ENCODE data around the gene MGAT4A. TPM values are rescaled to one million over a fixed set of nuclear protein-coding genes. Genes with fewer than 3 reads are reported as not detected.
A peak's percentile ranks its signal among the peaks of the same experiment; 100 is the strongest.

The MGAT4A gene
- total and polyA plus RNA-seq, 2 of the 13 experiments (the other 11 are each of a cell fraction or from before 2014, with no cell fraction given) = 47.2 to 90.9 TPM

DNA sequence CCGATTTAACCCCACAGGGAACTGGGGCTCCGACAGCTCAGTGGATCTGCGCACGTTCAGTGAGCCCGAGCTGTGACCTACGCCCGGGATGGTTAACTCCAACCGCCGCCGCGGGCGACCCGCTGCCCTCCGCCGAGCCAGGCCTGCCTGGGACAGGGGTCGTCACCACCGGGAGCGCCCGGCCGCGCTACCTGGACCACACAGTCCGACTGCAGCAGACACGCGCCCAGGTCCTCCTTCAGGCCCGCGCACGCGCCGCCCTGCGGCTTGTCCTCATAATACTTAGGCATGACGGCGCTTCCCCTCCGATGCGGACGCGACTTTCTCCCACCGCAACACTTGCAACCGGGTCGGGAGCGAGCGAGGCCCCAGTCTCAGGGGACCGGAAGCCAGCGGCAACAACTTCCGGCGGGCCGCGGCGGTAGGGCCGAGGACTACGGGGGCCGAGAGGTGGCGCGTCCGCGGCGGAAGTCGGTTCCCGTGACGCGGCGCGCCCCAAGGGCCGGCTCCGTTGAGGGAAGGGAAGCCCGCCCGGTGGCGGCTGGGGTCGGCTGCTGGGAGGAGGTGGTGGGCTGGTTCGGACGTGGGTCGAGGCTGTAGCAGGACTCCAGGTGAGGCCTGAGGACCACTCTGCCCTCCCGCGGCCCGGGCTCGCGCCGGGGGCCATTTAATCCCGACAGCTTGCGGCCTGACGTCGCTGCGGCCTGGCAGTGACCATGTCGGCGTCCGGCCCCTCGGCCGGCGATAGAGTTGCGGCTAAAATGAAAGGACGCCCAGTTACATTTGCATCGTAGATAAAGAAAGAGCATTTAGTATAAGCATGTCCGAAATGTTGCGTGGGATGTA lies 122.6 kb downstream of the MGAT4A start, which contains the start of the genes COA5 and UNC50 (continued):
- TF ChIP-seq, protein P1, sequence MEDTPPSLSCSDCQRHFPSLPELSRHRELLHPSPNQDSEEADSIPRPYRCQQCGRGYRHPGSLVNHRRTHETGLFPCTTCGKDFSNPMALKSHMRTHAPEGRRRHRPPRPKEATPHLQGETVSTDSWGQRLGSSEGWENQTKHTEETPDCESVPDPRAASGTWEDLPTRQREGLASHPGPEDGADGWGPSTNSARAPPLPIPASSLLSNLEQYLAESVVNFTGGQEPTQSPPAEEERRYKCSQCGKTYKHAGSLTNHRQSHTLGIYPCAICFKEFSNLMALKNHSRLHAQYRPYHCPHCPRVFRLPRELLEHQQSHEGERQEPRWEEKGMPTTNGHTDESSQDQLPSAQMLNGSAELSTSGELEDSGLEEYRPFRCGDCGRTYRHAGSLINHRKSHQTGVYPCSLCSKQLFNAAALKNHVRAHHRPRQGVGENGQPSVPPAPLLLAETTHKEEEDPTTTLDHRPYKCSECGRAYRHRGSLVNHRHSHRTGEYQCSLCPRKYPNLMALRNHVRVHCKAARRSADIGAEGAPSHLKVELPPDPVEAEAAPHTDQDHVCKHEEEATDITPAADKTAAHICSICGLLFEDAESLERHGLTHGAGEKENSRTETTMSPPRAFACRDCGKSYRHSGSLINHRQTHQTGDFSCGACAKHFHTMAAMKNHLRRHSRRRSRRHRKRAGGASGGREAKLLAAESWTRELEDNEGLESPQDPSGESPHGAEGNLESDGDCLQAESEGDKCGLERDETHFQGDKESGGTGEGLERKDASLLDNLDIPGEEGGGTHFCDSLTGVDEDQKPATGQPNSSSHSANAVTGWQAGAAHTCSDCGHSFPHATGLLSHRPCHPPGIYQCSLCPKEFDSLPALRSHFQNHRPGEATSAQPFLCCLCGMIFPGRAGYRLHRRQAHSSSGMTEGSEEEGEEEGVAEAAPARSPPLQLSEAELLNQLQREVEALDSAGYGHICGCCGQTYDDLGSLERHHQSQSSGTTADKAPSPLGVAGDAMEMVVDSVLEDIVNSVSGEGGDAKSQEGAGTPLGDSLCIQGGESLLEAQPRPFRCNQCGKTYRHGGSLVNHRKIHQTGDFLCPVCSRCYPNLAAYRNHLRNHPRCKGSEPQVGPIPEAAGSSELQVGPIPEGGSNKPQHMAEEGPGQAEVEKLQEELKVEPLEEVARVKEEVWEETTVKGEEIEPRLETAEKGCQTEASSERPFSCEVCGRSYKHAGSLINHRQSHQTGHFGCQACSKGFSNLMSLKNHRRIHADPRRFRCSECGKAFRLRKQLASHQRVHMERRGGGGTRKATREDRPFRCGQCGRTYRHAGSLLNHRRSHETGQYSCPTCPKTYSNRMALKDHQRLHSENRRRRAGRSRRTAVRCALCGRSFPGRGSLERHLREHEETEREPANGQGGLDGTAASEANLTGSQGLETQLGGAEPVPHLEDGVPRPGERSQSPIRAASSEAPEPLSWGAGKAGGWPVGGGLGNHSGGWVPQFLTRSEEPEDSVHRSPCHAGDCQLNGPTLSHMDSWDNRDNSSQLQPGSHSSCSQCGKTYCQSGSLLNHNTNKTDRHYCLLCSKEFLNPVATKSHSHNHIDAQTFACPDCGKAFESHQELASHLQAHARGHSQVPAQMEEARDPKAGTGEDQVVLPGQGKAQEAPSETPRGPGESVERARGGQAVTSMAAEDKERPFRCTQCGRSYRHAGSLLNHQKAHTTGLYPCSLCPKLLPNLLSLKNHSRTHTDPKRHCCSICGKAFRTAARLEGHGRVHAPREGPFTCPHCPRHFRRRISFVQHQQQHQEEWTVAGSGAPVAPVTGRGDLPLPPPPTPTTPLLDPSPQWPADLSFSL (CRISPR knock-in tag; IDR thresholded peaks at IDR 0.05) = no peak; the same call in 1 of the 2 replicates
- peak; percentile 27; the same call in 1 of the 2 replicates for TF ChIP-seq ZNF766 (CRISPR knock-in tag; IDR thresholded peaks at IDR 0.05; ENCODE audit: borderline replicate concordance)
- peak; percentile 93 for TF ChIP-seq ZNF280D (CRISPR knock-in tag; IDR thresholded peaks at IDR 0.05)
